ENCODE data around the gene ALDOC.

The ALDOC gene

GRCh38 chr17:28536532-28537218 lies 40.0 kb downstream of the ALDOC start:
- TF ChIP-seq MAX (IDR thresholded peaks at IDR 0.05) (no peak), EP300 (IDR thresholded peaks at IDR 0.05; ENCODE audit: borderline replicate concordance) (no peak), RAD21 (IDR thresholded peaks at IDR 0.05; ENCODE audit: low read depth) (no peak), YY1 (IDR thresholded peaks at IDR 0.05; ENCODE audit: low read depth) (no peak), EGR1 (IDR thresholded peaks at IDR 0.05) (no peak), TAF1 (IDR thresholded peaks at IDR 0.05; ENCODE audit: low read depth) (no peak), REST (IDR thresholded peaks at IDR 0.05; ENCODE audit: low read depth) (no peak), USF1 (IDR thresholded peaks at IDR 0.05) (no peak), FOXM1 (IDR thresholded peaks at IDR 0.05; ENCODE audit: borderline replicate concordance, low read depth) (no peak), TCF12 (IDR thresholded peaks at IDR 0.05; ENCODE audit: low read depth) (no peak), NFIC (IDR thresholded peaks at IDR 0.05) (no peak)

- TF ChIP-seq EP300 (IDR thresholded peaks at IDR 0.05; ENCODE audit: borderline replicate concordance): no peak
- no peak for TF ChIP-seq NFIC (IDR thresholded peaks at IDR 0.05)
- TF ChIP-seq TAF1 (IDR thresholded peaks at IDR 0.05; ENCODE audit: low read depth): no peak
- no peak for TF ChIP-seq YY1 (IDR thresholded peaks at IDR 0.05; ENCODE audit: low read depth)
- TF ChIP-seq TEAD4 (IDR thresholded peaks at IDR 0.05): no peak
- no peak for TF ChIP-seq CREB1 (IDR thresholded peaks at IDR 0.05; ENCODE audit: low read depth)
- TF ChIP-seq ZBTB7A (IDR thresholded peaks at IDR 0.05; ENCODE audit: low read depth): no peak
- no peak for TF ChIP-seq FOXM1 (IDR thresholded peaks at IDR 0.05; ENCODE audit: borderline replicate concordance, low read depth)
- TF ChIP-seq EGR1 (IDR thresholded peaks at IDR 0.05): no peak
- no peak for TF ChIP-seq USF1 (IDR thresholded peaks at IDR 0.05)
- TF ChIP-seq CEBPB (IDR thresholded peaks at IDR 0.05): no peak
- TF ChIP-seq MAX (IDR thresholded peaks at IDR 0.05): no peak
- TF ChIP-seq TCF12 (IDR thresholded peaks at IDR 0.05; ENCODE audit: low read depth): no peak
- no peak for TF ChIP-seq RAD21 (IDR thresholded peaks at IDR 0.05; ENCODE audit: low read depth)
- TF ChIP-seq REST (IDR thresholded peaks at IDR 0.05; ENCODE audit: low read depth): no peak
Measured at GRCh38 chr17:28534740-28535375, 41.8 kb downstream of the ALDOC start.

GRCh38 chr17:28533091-28533807 lies 43.4 kb downstream of the ALDOC start:
- TF ChIP-seq EGR1 (IDR thresholded peaks at IDR 0.05) (no peak), TEAD4 (IDR thresholded peaks at IDR 0.05) (no peak), ZBTB7A (IDR thresholded peaks at IDR 0.05; ENCODE audit: low read depth) (no peak), USF1 (IDR thresholded peaks at IDR 0.05) (no peak), TCF12 (IDR thresholded peaks at IDR 0.05; ENCODE audit: low read depth) (no peak), NFIC (IDR thresholded peaks at IDR 0.05) (no peak), MAX (IDR thresholded peaks at IDR 0.05) (no peak), TAF1 (IDR thresholded peaks at IDR 0.05; ENCODE audit: low read depth) (no peak), CREB1 (IDR thresholded peaks at IDR 0.05; ENCODE audit: low read depth) (no peak), REST (IDR thresholded peaks at IDR 0.05; ENCODE audit: low read depth) (no peak), FOXM1 (IDR thresholded peaks at IDR 0.05; ENCODE audit: borderline replicate concordance, low read depth) (no peak), CEBPB (IDR thresholded peaks at IDR 0.05) (no peak), RAD21 (IDR thresholded peaks at IDR 0.05; ENCODE audit: low read depth) (no peak), EP300 (IDR thresholded peaks at IDR 0.05; ENCODE audit: borderline replicate concordance) (no peak), YY1 (IDR thresholded peaks at IDR 0.05; ENCODE audit: low read depth) (no peak)
